Measurements from ENCODE around the gene BRD4. TPM values are rescaled to one million over a fixed set of nuclear protein-coding genes. Genes with fewer than 3 reads are reported as not detected.

The BRD4 gene
- polyA plus RNA-seq, 3 donors, result 3.7 to 19.2 (median 4.2) TPM

- Histone ChIP-seq H3K79me2 (ENCODE audit: insufficient read depth, low read length) (peaks cover 76% of the 10 kb centered on the region), H3K9ac (ENCODE audit: insufficient read depth, low read length, poor library complexity, severe bottlenecking) (no peak overlapping the region), H3K4me1 (ENCODE audit: control insufficient read depth in 1 of 2, insufficient read depth in 2 of 2, low read length in 2 of 2) (no peaks in the 10 kb centered on the region), H3K27me3 (ENCODE audit: control insufficient read depth in 2 of 2, insufficient read depth in 2 of 2, low read length in 2 of 2) (no peaks in the 10 kb centered on the region), H3K9me3 (replicated peaks in 1 of 2; ENCODE audit: control insufficient read depth in 1 of 2, insufficient read depth in 1 of 2, low read length in 2 of 2) (no peaks in the 10 kb centered on the region), H4K20me1 (ENCODE audit: insufficient read depth, low read length) (peaks cover 100% of the 10 kb centered on the region), H2AFZ (ENCODE audit: insufficient read depth, low read depth, low read length, poor library complexity, severe bottlenecking) (no peak overlapping the region), H3K36me3 (replicated peaks in 1 of 2; ENCODE audit: control insufficient read depth in 1 of 2, insufficient read depth in 2 of 2, low read length in 2 of 2) (peaks cover 93 to 100% of the 10 kb centered on the region in 2 donors), H3K4me2 (replicated peaks; ENCODE audit: extremely low read depth, low read length, poor library complexity, severe bottlenecking) (no peak overlapping the region), H3K4me3 (replicated peaks in 1 of 3; ENCODE audit: low read depth in 2 of 3, low read length in 3 of 3) (no peak overlapping the region), H3K27ac (ENCODE audit: low read depth in 1 of 2, low read length in 2 of 2) (no peak overlapping the region)
- Mint-ChIP-seq H3K9me3 (no peaks in the 10 kb centered on the region), H3K36me3 (peaks cover 88 to 95% of the 10 kb centered on the region in 2 donors), H3K27ac (peak overlapping the region in 1 of 7 donors; percentile 70), H3K4me1 (no peaks in the 10 kb centered on the region), H3K27me3 (ENCODE audit: low read depth in 3 of 3) (no peaks in the 10 kb centered on the region), H3K4me3 (no peak overlapping the region)
- intact Hi-C loops (cut with micrococcal nuclease), result loop anchor here (2.0 to 10.0 kb wide), 4 partner anchors 110 to 292 kb away; partner anchors contain the start of gene AKAP8 (in 2 of the 2)
- no peak for DNase-seq
- WGBS (ENCODE audit: insufficient coverage), result 100% methylated on average over 1 of the region's 1 CpG
- TF ChIP-seq CTCF (IDR thresholded peaks at IDR 0.05), result no peak
These were observed 67.5 kb downstream of the BRD4 start for GRCh38 chr19:15264933-15265206.

- Mint-ChIP-seq H3K27me3 (ENCODE audit: low read depth in 3 of 3) (no peaks in the 10 kb centered on the region), H3K4me3 (no peak overlapping the region), H3K27ac (peak overlapping the region in 2 of 7 donors; percentile 19 to 54), H3K9me3 (no peaks in the 10 kb centered on the region), H3K36me3 (peaks cover 87 to 95% of the 10 kb centered on the region in 2 donors), H3K4me1 (no peaks in the 10 kb centered on the region)
- Histone ChIP-seq H3K79me2 (ENCODE audit: insufficient read depth, low read length) (peaks cover 72% of the 10 kb centered on the region), H3K4me3 (replicated peaks in 1 of 3; ENCODE audit: low read depth in 2 of 3, low read length in 3 of 3) (no peak overlapping the region), H3K9me3 (replicated peaks in 1 of 2; ENCODE audit: control insufficient read depth in 1 of 2, insufficient read depth in 1 of 2, low read length in 2 of 2) (no peaks in the 10 kb centered on the region), H2AFZ (ENCODE audit: insufficient read depth, low read depth, low read length, poor library complexity, severe bottlenecking) (no peak overlapping the region), H3K9ac (ENCODE audit: insufficient read depth, low read length, poor library complexity, severe bottlenecking) (no peak overlapping the region), H3K36me3 (replicated peaks in 1 of 2; ENCODE audit: control insufficient read depth in 1 of 2, insufficient read depth in 2 of 2, low read length in 2 of 2) (peaks cover 95 to 100% of the 10 kb centered on the region in 2 donors), H3K27ac (ENCODE audit: low read depth in 1 of 2, low read length in 2 of 2) (peak overlapping the region in 1 of 2 donors; percentile 18), H3K27me3 (ENCODE audit: control insufficient read depth in 2 of 2, insufficient read depth in 2 of 2, low read length in 2 of 2) (no peaks in the 10 kb centered on the region), H4K20me1 (ENCODE audit: insufficient read depth, low read length) (peaks cover 100% of the 10 kb centered on the region), H3K4me2 (replicated peaks; ENCODE audit: extremely low read depth, low read length, poor library complexity, severe bottlenecking) (no peak overlapping the region), H3K4me1 (ENCODE audit: control insufficient read depth in 1 of 2, insufficient read depth in 2 of 2, low read length in 2 of 2) (no peaks in the 10 kb centered on the region)
- peak; percentile 40 to 62 (median 48) for DNase-seq
- TF ChIP-seq CTCF (IDR thresholded peaks at IDR 0.05), result peak; percentile 93
- intact Hi-C loops (cut with micrococcal nuclease), result loop anchor here (2.0 to 10.0 kb wide), 4 partner anchors 111 to 293 kb away; partner anchors contain the start of gene AKAP8 (in 2 of the 2)
- WGBS (ENCODE audit: insufficient coverage), result 82% methylated on average over 16 of the region's 28 CpGs
These were observed 68.0 kb downstream of the BRD4 start for GRCh38 chr19:15264061-15264932.
